ENCODE data around the gene SLC12A8.
"Not testable (repeated sequence)": the region's sequence is repeated elsewhere in the genome, so short reads cannot be mapped to it uniquely, and the experiment has no call there.

SLC12A8 gene

GRCh38 chr3:125108833-125109535 is 103.6 kb downstream of the SLC12A8 start:
- no peak for DNase-seq

- DNase-seq = peak; percentile 26 to 68
These were observed 104.5 kb downstream of the SLC12A8 start for GRCh38 chr3:125107861-125108567.

- DNase-seq = no peak
These were observed 105.2 kb downstream of the SLC12A8 start for GRCh38 chr3:125107363-125107762.

GRCh38 chr3:125105116-125105515 is 107.4 kb downstream of the SLC12A8 start:
- no peak for DNase-seq

GRCh38 chr3:125104639-125105038 is 107.9 kb downstream of the SLC12A8 start:
- peak in 1 of 2 donors; percentile 17 for DNase-seq

- DNase-seq = no peak
These were observed 109.1 kb downstream of the SLC12A8 start for GRCh38 chr3:125103406-125103805.

- DNase-seq = no peak
These were observed 110.1 kb downstream of the SLC12A8 start for GRCh38 chr3:125102470-125102869.

- peak; percentile 10 to 30 for DNase-seq
These were observed 113.8 kb downstream of the SLC12A8 start for GRCh38 chr3:125098611-125099291.

GRCh38 chr3:125090649-125091048 is 121.9 kb downstream of the SLC12A8 start:
- DNase-seq = no peak

- no peak for DNase-seq
These were observed 124.7 kb downstream of the SLC12A8 start for GRCh38 chr3:125087768-125088391.

- no peak for DNase-seq
These were observed 127.4 kb downstream of the SLC12A8 start for GRCh38 chr3:125085166-125085565.

- DNase-seq = no peak
These were observed 128.8 kb downstream of the SLC12A8 start for GRCh38 chr3:125083776-125084175.

- DNase-seq = not testable (repeated sequence)
These were observed 130.2 kb downstream of the SLC12A8 start for GRCh38 chr3:125082339-125082738.

GRCh38 chr3:125080077-125080476 is 132.5 kb downstream of the SLC12A8 start:
- DNase-seq = no peak

GRCh38 chr3:125079675-125080045 is 132.9 kb downstream of the SLC12A8 start:
- no peak for DNase-seq

- no peak for DNase-seq
These were observed 133.4 kb downstream of the SLC12A8 start for GRCh38 chr3:125078951-125079674.

- no peak for DNase-seq
These were observed 134.7 kb downstream of the SLC12A8 start for GRCh38 chr3:125077864-125078263.

- no peak for DNase-seq
These were observed 136.1 kb downstream of the SLC12A8 start for GRCh38 chr3:125076464-125076863.

GRCh38 chr3:125075738-125076137 is 136.8 kb downstream of the SLC12A8 start:
- DNase-seq = no peak

GRCh38 chr3:125073390-125073905 is 139.1 kb downstream of the SLC12A8 start:
- no peak for DNase-seq

GRCh38 chr3:125072749-125073389 is 139.7 kb downstream of the SLC12A8 start:
- DNase-seq = no peak

- no peak for DNase-seq
These were observed 140.2 kb downstream of the SLC12A8 start for GRCh38 chr3:125072301-125072700.

Data from inflammatory macrophage treated with lipopolysaccharide for 1 hour (primary cell).